GM19023 (cell line): ENCODE results near the gene PTPRJ.

Experiments used
- ATAC-seq: cut with Tn5 transposase; IDR thresholded peaks from one replicate; pipeline ENCODE4 v1.9.1; 2021; ENCODE audit warnings: mild to moderate bottlenecking, moderate library complexity; ENCODE audit not compliant: unreplicated experiment

The PTPRJ gene

GRCh38 chr11:48056325-48057183 lies 76.2 kb downstream of the PTPRJ start:
- no peak for ATAC-seq

GRCh38 chr11:48058064-48058463 lies 77.7 kb downstream of the PTPRJ start:
- no peak for ATAC-seq

- ATAC-seq: no peak
Measured at GRCh38 chr11:48058788-48059187, 78.4 kb downstream of the PTPRJ start.

- ATAC-seq: no peak
Measured at GRCh38 chr11:48062649-48063048, 82.3 kb downstream of the PTPRJ start.

- ATAC-seq: no peak
Measured at GRCh38 chr11:48063424-48063978, 83.1 kb downstream of the PTPRJ start.

- no peak for ATAC-seq
Measured at GRCh38 chr11:48064306-48064705, 83.9 kb downstream of the PTPRJ start.

GRCh38 chr11:48066881-48067800 lies 86.8 kb downstream of the PTPRJ start:
- no peak for ATAC-seq

- no peak for ATAC-seq
Measured at GRCh38 chr11:48073031-48073861, 92.9 kb downstream of the PTPRJ start.

GRCh38 chr11:48074425-48075181 lies 94.2 kb downstream of the PTPRJ start:
- ATAC-seq: no peak

- ATAC-seq: no peak
Measured at GRCh38 chr11:48075637-48076036, 95.3 kb downstream of the PTPRJ start.

- ATAC-seq: no peak
Measured at GRCh38 chr11:48077251-48077650, 96.9 kb downstream of the PTPRJ start.

GRCh38 chr11:48078689-48079088 lies 98.3 kb downstream of the PTPRJ start:
- ATAC-seq: no peak

- ATAC-seq: no peak
Measured at GRCh38 chr11:48079596-48079995, 99.2 kb downstream of the PTPRJ start.

GRCh38 chr11:48080301-48080861 lies 100.0 kb downstream of the PTPRJ start:
- no peak for ATAC-seq

- ATAC-seq: no peak
Measured at GRCh38 chr11:48081151-48082010, 101.0 kb downstream of the PTPRJ start.

- no peak for ATAC-seq
Measured at GRCh38 chr11:48082771-48083170, 102.4 kb downstream of the PTPRJ start.

GRCh38 chr11:48083421-48083820 lies 103.1 kb downstream of the PTPRJ start:
- no peak for ATAC-seq

GRCh38 chr11:48085688-48086087 lies 105.3 kb downstream of the PTPRJ start:
- ATAC-seq: no peak

GRCh38 chr11:48087422-48087821 lies 107.1 kb downstream of the PTPRJ start:
- ATAC-seq: no peak
